GM12864 (cell line): ENCODE results near the gene CHCHD2.

Experiments used
- DNase-seq: peaks from one replicate; pipeline ENCODE4 v3.0.0-alpha.2; 2011; ENCODE audit warnings: low read depth
- H3K4me3 ChIP-seq: 2 replicates; pipeline ENCODE4 v1.5.1; 2011; ENCODE audit warnings: mild to moderate bottlenecking, low read depth, low read length, control low read depth
- CTCF ChIP-seq: IDR thresholded peaks from 2 replicates; pipeline ENCODE4 v1.5.1; 2011; ENCODE audit warnings: low read depth, mild to moderate bottlenecking, moderate library complexity, low read length, control low read depth, inconsistent platforms; ENCODE audit errors: missing control alignments

Gene CHCHD2

GRCh38 chr7:56063882-56064625, 42.2 kb downstream of the CHCHD2 start, which contains the start of gene SUMF2:
TSS of gene SUMF2 (plus strand) at chr7:56064286. CDS start at chr7:56064312, 26 bp downstream.
- peak; percentile 58 for DNase-seq
- H3K4me3 ChIP-seq: peak within 1 kb of the TSS; percentile 85
- peak; percentile 10 for TF ChIP-seq CTCF

- no peak overlapping the region for H3K4me3 ChIP-seq
- DNase-seq: no peak
- TF ChIP-seq CTCF: no peak
Measured at GRCh38 chr7:56063500-56063881, 42.8 kb downstream of the CHCHD2 start.

- no peak overlapping the region for H3K4me3 ChIP-seq
- no peak for DNase-seq
- TF ChIP-seq CTCF: no peak
Measured at GRCh38 chr7:56062382-56062781, 43.9 kb downstream of the CHCHD2 start.

GRCh38 chr7:56053993-56054392, 52.3 kb downstream of the CHCHD2 start:
- no peak overlapping the region for H3K4me3 ChIP-seq
- TF ChIP-seq CTCF: no peak

GRCh38 chr7:56053379-56053778, 52.9 kb downstream of the CHCHD2 start:
- TF ChIP-seq CTCF: no peak
- H3K4me3 ChIP-seq: peak overlapping the region; percentile 71; the same call in 1 of the 2 replicates
- DNase-seq: no peak

More at GRCh38 chr7:56053993-56054392, 52.3 kb downstream of the CHCHD2 start:
- no peak for DNase-seq
